ENCODE data around the gene PRKD3. TPM values are rescaled to one million over a fixed set of nuclear protein-coding genes. Genes with fewer than 3 reads are reported as not detected.
A peak's percentile ranks its signal among the peaks of the same experiment; 100 is the strongest.

Gene PRKD3
- total RNA-seq, 2 experiments from 2014 or later = 40.5 to 44.1 TPM

GRCh38 chr2:37365669-37366068 lies 41.0 kb upstream of the PRKD3 start:
- POLR2A ChIA-PET = interaction anchor here (1.2 kb wide), 1 partner anchor 12 kb away, joined by 3 read pairs; no protein-coding TSS in a partner anchor
- H3K4me3 Mint-ChIP-seq = no peak overlapping the region
- Histone ChIP-seq H3K4me1 (ENCODE audit: insufficient read depth, low read length) (peaks cover 21% of the 10 kb centered on the region), H3K27me3 (ENCODE audit: control insufficient read depth in 1 of 2, insufficient read depth in 2 of 2, low read length in 2 of 2) (peaks cover 8 to 18% of the 10 kb centered on the region in 2 experiments), H3K4me3 (ENCODE audit: low read length) (no peak overlapping the region), H3K27ac (ENCODE audit: low read depth in 1 of 2, low read length in 2 of 2) (no peak overlapping the region), H3K9me3 (ENCODE audit: control insufficient read depth in 1 of 2, insufficient read depth in 1 of 2, low read length in 2 of 2) (no peaks in the 10 kb centered on the region), H3K36me3 (ENCODE audit: insufficient read depth, low read length) (no peaks in the 10 kb centered on the region)
- TF ChIP-seq CTCF (IDR thresholded peaks at IDR 0.05) = no peak
- H3K9me3 Mint-ChIP-seq = no peaks in the 10 kb centered on the region
- H3K4me1 Mint-ChIP-seq (ENCODE audit: low read depth) = no peaks in the 10 kb centered on the region
- CTCF ChIA-PET = no interaction called here
- no peaks in the 10 kb centered on the region for H3K36me3 Mint-ChIP-seq (ENCODE audit: low read depth)
- DNase-seq (peak in 1 of 14 experiments; percentile 31), ATAC-seq (ENCODE audit: poor library complexity) (no peak)
- H3K27ac Mint-ChIP-seq = no peak overlapping the region
- intact Hi-C loops (cut with DNase I, micrococcal nuclease) = no loop called here
- H3K27me3 Mint-ChIP-seq = peaks cover 23% of the 10 kb centered on the region

- Mint-ChIP-seq H3K27me3 (peaks cover 29% of the 10 kb centered on the region), H3K36me3 (ENCODE audit: low read depth) (no peaks in the 10 kb centered on the region), H3K4me3 (no peak overlapping the region), H3K9me3 (no peaks in the 10 kb centered on the region), H3K27ac (no peak overlapping the region), H3K4me1 (ENCODE audit: low read depth) (no peaks in the 10 kb centered on the region)
- Histone ChIP-seq H3K4me1 (ENCODE audit: insufficient read depth, low read length) (peaks cover 21% of the 10 kb centered on the region), H3K9me3 (ENCODE audit: control insufficient read depth in 1 of 2, insufficient read depth in 1 of 2, low read length in 2 of 2) (no peaks in the 10 kb centered on the region), H3K27ac (ENCODE audit: low read depth in 1 of 2, low read length in 2 of 2) (no peak overlapping the region), H3K36me3 (ENCODE audit: insufficient read depth, low read length) (no peaks in the 10 kb centered on the region), H3K27me3 (ENCODE audit: control insufficient read depth in 1 of 2, insufficient read depth in 2 of 2, low read length in 2 of 2) (peaks cover 8 to 14% of the 10 kb centered on the region in 2 experiments), H3K4me3 (ENCODE audit: low read length) (no peak overlapping the region)
- CTCF ChIA-PET = no interaction called here
- DNase-seq (no peak), ATAC-seq (ENCODE audit: poor library complexity) (no peak)
- intact Hi-C loops (cut with DNase I, micrococcal nuclease) = no loop called here
- TF ChIP-seq CTCF (IDR thresholded peaks at IDR 0.05) = no peak
- POLR2A ChIA-PET = no interaction called here
Observed at GRCh38 chr2:37364351-37364750, 39.7 kb upstream of the PRKD3 start.

- no peak for TF ChIP-seq CTCF (IDR thresholded peaks at IDR 0.05)
- H3K4me3 Mint-ChIP-seq = no peak overlapping the region
- no peaks in the 10 kb centered on the region for H3K4me1 Mint-ChIP-seq (ENCODE audit: low read depth)
- Histone ChIP-seq H3K9me3 (ENCODE audit: control insufficient read depth in 1 of 2, insufficient read depth in 1 of 2, low read length in 2 of 2) (no peaks in the 10 kb centered on the region), H3K4me1 (ENCODE audit: insufficient read depth, low read length) (peaks cover 7% of the 10 kb centered on the region), H3K36me3 (ENCODE audit: insufficient read depth, low read length) (no peaks in the 10 kb centered on the region), H3K27ac (ENCODE audit: low read depth in 1 of 2, low read length in 2 of 2) (no peak overlapping the region), H3K27me3 (ENCODE audit: control insufficient read depth in 1 of 2, insufficient read depth in 2 of 2, low read length in 2 of 2) (peaks cover 8 to 14% of the 10 kb centered on the region in 2 experiments), H3K4me3 (ENCODE audit: low read length) (no peak overlapping the region)
- DNase-seq = no peak
- intact Hi-C loops (cut with DNase I, micrococcal nuclease) = no loop called here
- H3K9me3 Mint-ChIP-seq = no peaks in the 10 kb centered on the region
- CTCF ChIA-PET = no interaction called here
- no peaks in the 10 kb centered on the region for H3K36me3 Mint-ChIP-seq (ENCODE audit: low read depth)
- ATAC-seq (ENCODE audit: poor library complexity) = no peak
- POLR2A ChIA-PET = no interaction called here
- H3K27me3 Mint-ChIP-seq = peaks cover 30% of the 10 kb centered on the region
- no peak overlapping the region for H3K27ac Mint-ChIP-seq
Observed at GRCh38 chr2:37361994-37362698, 37.5 kb upstream of the PRKD3 start.
